Upper lobe of right lung (tissue), 1 donor: ENCODE measurements around the gene TTLL9. TPM values are rescaled to one million over a fixed set of nuclear protein-coding genes. Genes with fewer than 3 reads are reported as not detected.

ENCODE experiments used
- ATAC-seq: fragments of 200-7000 bp; cut with Tn5 transposase; one replicate; pipeline ENCODE4 v1.9.1; 2020; ENCODE audit warnings: mild to moderate bottlenecking, moderate library complexity
- DNase-seq: peaks from one replicate; pipeline ENCODE4 v3.0.0-alpha.2; 2020
- H3K27ac ChIP-seq: fragments of 200-600 bp; one replicate; pipeline ENCODE4 v1.8.0; 2022
- H3K27me3 ChIP-seq: fragments of 200-600 bp; one replicate; pipeline ENCODE4 v1.8.0; 2022; ENCODE audit warnings: mild to moderate bottlenecking
- H3K36me3 ChIP-seq: fragments of 200-600 bp; one replicate; pipeline ENCODE4 v1.8.0; 2022
- H3K4me1 ChIP-seq: fragments of 200-600 bp; one replicate; pipeline ENCODE4 v1.8.0; 2022
- H3K4me3 ChIP-seq: fragments of 200-600 bp; one replicate; pipeline ENCODE4 v1.8.0; 2022; ENCODE audit warnings: mild to moderate bottlenecking
- H3K9me3 ChIP-seq: fragments of 200-600 bp; one replicate; pipeline ENCODE4 v1.8.0; 2022
- CTCF ChIP-seq: fragments of 200-600 bp; IDR thresholded peaks from one replicate; pipeline ENCODE4 v1.8.0; 2022; ENCODE audit warnings: antibody characterized with exemption
- intact Hi-C: fragments of 100-400 bp; cut with DNase I; formaldehyde crosslinking; loops from one replicate; pipeline ENCODE4 v1.11.0; 2022
- total RNA-seq: library from RNA; stranded (reverse); fragmentation: NEBNext Ultra II Directional; extraction: Animal tissue kit (Norgen Biotek cat#: 25700); gene quantifications from one replicate; pipeline ENCODE4 v1.2.1, GENCODE V29; 2021
- donor health status: DM: no; HTN: yes; CAD: no; lungs with severe emphysema.

Gene TTLL9
- total RNA-seq, 1 donor from 2014 or later = 0.49 TPM

GRCh38 chr20:31859266-31859997 lies 11.0 kb upstream of the TTLL9 start:
- DNase-seq (no peak), ATAC-seq (no peak)
- no peak overlapping the region for H3K27ac ChIP-seq
- intact Hi-C loops = loop anchor here (10.0 kb wide), 1 partner anchor 165 kb away; no protein-coding TSS in a partner anchor
- H3K9me3 ChIP-seq = no peaks in the 10 kb centered on the region
- H3K4me1 ChIP-seq = peaks cover 11% of the 10 kb centered on the region
- no peak overlapping the region for H3K4me3 ChIP-seq
- no peak for TF ChIP-seq CTCF
- H3K27me3 ChIP-seq = peaks cover 40% of the 10 kb centered on the region
- no peaks in the 10 kb centered on the region for H3K36me3 ChIP-seq

GRCh38 chr20:31859998-31860380 lies 10.4 kb upstream of the TTLL9 start:
- H3K4me1 ChIP-seq = peaks cover 11% of the 10 kb centered on the region
- H3K27me3 ChIP-seq = peaks cover 39% of the 10 kb centered on the region
- intact Hi-C loops = loop anchor here (10.0 kb wide), 1 partner anchor 165 kb away; no protein-coding TSS in a partner anchor
- ATAC-seq (no peak), DNase-seq (no peak)
- no peaks in the 10 kb centered on the region for H3K9me3 ChIP-seq
- no peak for TF ChIP-seq CTCF
- no peaks in the 10 kb centered on the region for H3K36me3 ChIP-seq
- no peak overlapping the region for H3K4me3 ChIP-seq
- no peak overlapping the region for H3K27ac ChIP-seq

GRCh38 chr20:31860390-31861134 lies 9.9 kb upstream of the TTLL9 start:
- DNase-seq (no peak), ATAC-seq (peak; percentile 18)
- no peaks in the 10 kb centered on the region for H3K36me3 ChIP-seq
- peak overlapping the region; percentile 56 for H3K4me3 ChIP-seq
- H3K27me3 ChIP-seq = peaks cover 33% of the 10 kb centered on the region
- H3K27ac ChIP-seq = no peak overlapping the region
- intact Hi-C loops = no loop called here
- no peaks in the 10 kb centered on the region for H3K9me3 ChIP-seq
- peaks cover 11% of the 10 kb centered on the region for H3K4me1 ChIP-seq
- TF ChIP-seq CTCF = no peak

GRCh38 chr20:31861135-31861384 lies 9.4 kb upstream of the TTLL9 start:
- no peaks in the 10 kb centered on the region for H3K36me3 ChIP-seq
- intact Hi-C loops = no loop called here
- peak; percentile 31 for ATAC-seq
- no peak overlapping the region for H3K27ac ChIP-seq
- no peak for TF ChIP-seq CTCF
- H3K27me3 ChIP-seq = peaks cover 32% of the 10 kb centered on the region
- H3K4me1 ChIP-seq = peaks cover 11% of the 10 kb centered on the region
- DNase-seq = no peak
- H3K4me3 ChIP-seq = peak overlapping the region; percentile 56
- H3K9me3 ChIP-seq = no peaks in the 10 kb centered on the region

GRCh38 chr20:31861385-31862156 lies 8.9 kb upstream of the TTLL9 start:
- Histone ChIP-seq H3K4me1 (peaks cover 11% of the 10 kb centered on the region), H3K27ac (no peak overlapping the region), H3K27me3 (peaks cover 32% of the 10 kb centered on the region), H3K9me3 (no peaks in the 10 kb centered on the region), H3K4me3 (peak overlapping the region; percentile 56), H3K36me3 (no peaks in the 10 kb centered on the region)
- ATAC-seq (peak; percentile 81), DNase-seq (peak; percentile 85)
- intact Hi-C loops = no loop called here
- no peak for TF ChIP-seq CTCF
